Activated T-helper 9 cell treated with anti-CD3 and anti-CD28 coated beads, Interleukin-2, amount 50 U/mL, for 16 hours (primary cell): ENCODE data around the gene ECI1.

Experiments
- DNase-seq: peaks from one replicate; pipeline ENCODE4 v3.0.0-alpha.2; 2020; ENCODE audit warnings: low read depth

ECI1 gene, protein sequence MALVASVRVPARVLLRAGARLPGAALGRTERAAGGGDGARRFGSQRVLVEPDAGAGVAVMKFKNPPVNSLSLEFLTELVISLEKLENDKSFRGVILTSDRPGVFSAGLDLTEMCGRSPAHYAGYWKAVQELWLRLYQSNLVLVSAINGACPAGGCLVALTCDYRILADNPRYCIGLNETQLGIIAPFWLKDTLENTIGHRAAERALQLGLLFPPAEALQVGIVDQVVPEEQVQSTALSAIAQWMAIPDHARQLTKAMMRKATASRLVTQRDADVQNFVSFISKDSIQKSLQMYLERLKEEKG

DNA sequence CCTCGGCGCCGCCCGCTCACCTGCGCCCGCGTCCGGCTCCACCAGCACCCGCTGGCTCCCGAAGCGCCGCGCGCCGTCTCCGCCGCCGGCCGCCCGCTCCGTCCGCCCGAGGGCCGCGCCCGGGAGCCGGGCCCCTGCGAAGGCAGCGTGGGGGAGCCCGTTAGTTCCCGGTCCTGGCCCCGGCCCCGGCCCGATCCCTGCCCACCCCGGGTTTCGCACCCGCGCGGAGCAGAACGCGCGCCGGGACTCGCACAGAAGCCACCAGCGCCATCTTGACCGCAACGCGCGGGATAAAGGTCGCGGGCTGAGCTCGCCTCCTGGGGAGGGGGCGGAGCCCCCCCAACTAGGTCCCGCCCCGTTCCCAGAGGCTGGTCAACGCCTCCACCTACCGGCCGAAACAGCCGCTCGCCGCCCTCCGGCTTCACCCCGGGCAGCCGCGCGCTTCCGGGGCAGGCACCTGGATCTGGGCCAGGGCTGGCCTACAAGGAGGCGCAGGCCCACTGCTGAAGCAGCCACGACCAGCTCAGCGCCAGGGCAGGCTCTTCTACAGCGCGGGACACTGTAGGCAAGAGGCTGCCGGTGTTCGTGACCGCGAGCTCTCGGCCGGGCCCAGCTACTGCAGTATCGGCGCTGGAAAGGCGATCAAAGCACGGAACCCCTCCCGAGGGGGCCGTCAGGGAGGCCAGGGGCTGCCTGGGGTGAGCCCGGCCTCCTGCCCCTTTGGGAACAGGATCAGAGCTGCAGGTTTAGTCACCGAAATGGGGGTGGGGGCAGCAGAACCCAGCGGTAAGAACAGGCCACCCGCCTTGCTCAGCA lies at the start of gene ECI1:
ECI1 (minus strand) TSS at position 292 of the 816 bp plus-strand sequence; CDS start at position 271, 21 bp downstream.
- peak; percentile 73 for DNase-seq

DNA sequence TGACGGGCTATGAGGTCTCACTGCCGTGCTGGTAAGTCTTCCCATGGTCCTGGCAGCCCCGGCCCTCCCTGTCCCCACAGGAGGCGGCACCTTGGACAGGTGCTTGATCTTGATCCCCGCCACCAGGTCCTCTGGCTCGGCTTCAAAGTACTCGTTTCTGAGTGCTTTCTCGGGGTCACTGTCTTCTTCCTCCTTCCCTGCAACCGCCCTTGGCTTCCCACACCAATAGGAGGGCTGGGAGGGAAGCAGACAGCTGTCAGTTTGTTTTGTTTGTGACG lies 48.5 kb upstream of the ECI1 start:
- DNase-seq: no peak

- no peak for DNase-seq
Measured at GRCh38 chr16:2299121-2299914, 47.9 kb upstream of the ECI1 start.

DNA sequence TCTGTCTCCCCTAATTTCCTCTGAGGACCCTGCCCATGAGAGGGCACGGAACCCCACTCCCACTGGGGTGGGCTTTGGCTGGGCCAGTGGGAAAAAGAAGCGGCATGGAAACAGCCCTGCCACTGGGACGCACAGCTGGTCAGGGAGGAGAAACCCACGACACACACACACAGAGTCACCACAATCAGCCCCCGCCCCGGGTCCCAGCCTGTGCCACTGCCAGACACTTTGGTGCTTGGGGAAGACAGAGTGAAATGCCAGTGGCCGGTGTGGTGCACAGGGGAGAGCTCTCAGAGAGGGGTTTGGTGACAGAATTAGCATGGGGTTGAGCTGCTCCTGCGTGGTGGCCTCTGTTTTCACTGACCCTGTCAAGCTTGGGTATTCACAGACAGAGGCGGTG lies 47.2 kb upstream of the ECI1 start:
- DNase-seq: no peak

- no peak for DNase-seq
Measured at GRCh38 chr16:2297506-2297860, 46.1 kb upstream of the ECI1 start.

- no peak for DNase-seq
Measured at GRCh38 chr16:2296661-2297505, 45.5 kb upstream of the ECI1 start.

DNA sequence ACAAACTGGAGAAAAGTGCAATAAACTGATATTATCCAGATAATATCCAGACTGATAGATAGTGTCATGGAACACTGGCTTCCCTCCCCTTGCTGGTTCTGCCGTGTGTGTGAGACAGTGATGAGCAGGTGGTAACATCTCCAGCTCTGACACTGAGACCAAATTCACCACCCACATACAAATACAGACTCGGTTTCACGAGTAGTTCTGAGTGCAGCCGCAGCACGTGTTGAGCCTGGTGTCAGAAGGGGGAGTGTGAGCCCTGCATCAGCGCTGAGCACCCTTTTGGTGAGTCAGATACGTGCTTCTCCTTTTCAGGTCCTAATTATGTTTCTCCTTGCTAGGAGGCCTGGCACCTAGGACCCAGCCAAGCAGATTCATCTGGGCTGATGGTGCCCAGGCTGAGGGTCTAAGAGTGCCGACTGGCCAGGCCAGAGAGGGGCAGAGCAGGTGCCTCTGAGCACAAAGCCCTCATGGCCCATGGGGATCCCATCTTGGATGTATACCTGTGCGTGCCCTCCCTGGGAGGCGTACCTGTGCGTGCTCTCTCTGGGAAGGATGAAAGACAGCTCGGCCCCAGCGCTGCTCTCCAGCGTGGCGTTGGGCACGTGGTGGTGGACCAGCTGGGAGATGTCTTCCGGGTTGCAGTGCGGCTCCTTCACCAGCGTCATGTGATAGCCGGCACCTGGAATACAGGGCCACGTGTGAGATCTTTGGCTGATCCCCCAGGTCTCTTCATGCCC lies 43.8 kb upstream of the ECI1 start:
- DNase-seq: no peak

GRCh38 chr16:2292221-2292620 lies 40.8 kb upstream of the ECI1 start:
- no peak for DNase-seq

GRCh38 chr16:2289282-2289681 lies 37.9 kb upstream of the ECI1 start:
- DNase-seq: no peak

- no peak for DNase-seq
Measured at GRCh38 chr16:2288726-2289125, 37.3 kb upstream of the ECI1 start.

GRCh38 chr16:2287916-2288547 lies 36.6 kb upstream of the ECI1 start:
- DNase-seq: no peak

GRCh38 chr16:2286550-2286949 lies 35.2 kb upstream of the ECI1 start:
- DNase-seq: no peak

DNA sequence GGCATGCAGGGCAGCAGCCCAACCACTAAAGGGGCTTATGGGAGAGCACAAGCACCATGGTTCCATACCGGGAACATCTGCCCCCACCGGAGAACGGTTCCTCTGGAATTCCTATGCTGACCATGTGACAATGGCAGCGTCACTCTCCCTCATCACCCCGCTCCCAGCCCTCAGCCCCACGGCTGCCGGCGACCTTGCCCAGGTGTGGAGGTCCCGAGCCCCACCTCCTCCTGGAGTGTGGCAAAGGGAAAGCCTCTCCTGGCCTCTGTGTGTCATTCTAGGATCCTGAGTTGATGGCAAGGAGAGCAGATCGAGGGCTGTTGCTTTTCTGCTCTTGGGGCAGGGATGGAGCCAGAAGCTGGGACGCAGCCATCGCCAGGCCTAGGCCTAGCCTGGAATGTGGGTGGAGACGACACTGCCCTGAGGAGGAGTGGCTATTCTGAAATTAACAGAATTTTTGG lies 34.4 kb upstream of the ECI1 start:
- no peak for DNase-seq

- no peak for DNase-seq
Measured at GRCh38 chr16:2284797-2285576, 33.6 kb upstream of the ECI1 start.

DNA sequence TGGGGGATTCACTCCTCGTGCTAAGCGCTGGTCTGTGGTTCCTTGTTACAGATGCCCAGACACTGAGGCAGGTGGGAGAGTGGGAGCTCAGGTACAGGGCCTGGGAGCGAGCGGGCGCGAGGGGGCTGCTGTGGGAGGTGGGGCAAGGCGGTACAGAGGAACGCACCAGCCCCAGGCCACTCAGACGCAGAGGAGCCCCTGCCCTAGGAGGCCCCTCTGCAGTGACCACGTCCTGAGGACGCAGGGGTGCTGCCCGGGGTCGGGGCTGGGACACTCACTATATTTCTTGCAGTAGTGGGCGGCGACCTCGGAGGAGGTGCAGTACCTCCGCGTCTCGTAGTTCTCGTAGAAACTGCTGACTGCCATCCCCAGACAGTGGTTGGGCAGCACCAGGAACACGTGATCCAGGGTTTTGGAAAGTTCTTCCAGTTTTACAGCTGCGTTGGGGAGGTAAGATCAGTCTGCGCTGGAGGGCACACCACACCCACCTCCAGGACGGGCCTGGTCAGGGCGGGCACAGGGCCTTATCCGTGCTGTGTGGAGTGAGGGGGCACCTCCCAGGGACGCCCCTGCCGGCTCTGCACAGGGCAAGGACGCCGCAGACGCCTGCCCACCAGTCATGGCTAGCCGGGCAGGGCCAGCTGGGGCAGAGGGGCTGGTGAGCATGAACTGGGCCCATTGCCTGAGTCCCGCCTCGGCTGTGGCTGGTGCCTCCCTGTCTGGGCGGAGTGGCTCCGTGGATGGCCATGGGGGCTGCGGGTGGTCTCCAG lies 32.8 kb upstream of the ECI1 start:
- DNase-seq: no peak

DNA sequence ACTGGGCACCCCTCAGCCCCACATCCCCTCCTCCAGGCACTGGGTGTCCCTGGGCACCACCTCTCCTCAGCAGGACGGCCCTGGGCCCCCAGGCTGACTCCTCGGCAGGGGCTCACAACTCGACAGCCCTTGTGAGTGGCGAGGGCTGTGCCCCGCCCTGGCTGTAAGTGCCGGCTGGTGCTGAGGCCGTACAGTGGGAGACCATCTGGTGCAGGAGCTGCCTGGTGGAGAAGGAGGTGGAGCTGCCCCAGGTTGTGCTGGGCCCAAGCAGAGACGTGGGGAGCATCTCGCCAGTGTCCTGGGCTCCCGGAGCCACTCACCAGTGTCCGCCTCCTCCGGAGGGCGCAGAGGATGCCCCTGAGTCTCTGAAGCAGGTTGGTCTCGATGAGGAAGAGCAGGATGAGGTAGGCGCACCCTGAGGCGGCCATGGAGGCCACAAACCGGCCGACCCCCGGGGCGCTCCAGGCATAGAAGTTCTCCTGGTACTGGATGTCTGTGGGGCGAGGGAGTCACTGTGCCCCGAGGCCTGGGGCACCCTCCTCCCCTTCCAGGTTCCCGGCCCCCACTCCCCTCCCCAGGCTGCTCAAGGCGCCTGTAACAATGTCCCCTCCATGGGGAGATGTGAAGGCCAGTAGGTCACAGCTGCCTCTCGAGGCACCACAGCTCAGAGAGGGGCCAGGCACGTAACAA lies 31.6 kb upstream of the ECI1 start:
- no peak for DNase-seq

- DNase-seq: no peak
Measured at GRCh38 chr16:2282262-2282661, 30.9 kb upstream of the ECI1 start.

- DNase-seq: no peak
Measured at GRCh38 chr16:2280981-2281542, 29.7 kb upstream of the ECI1 start.
